HG03457 (cell line): ENCODE measurements around the gene ELMO1.

Source experiments
- ATAC-seq: cut with Tn5 transposase; IDR thresholded peaks from one replicate; pipeline ENCODE4 v1.9.1; 2021; ENCODE audit warnings: moderate number of reproducible peaks; ENCODE audit not compliant: unreplicated experiment

The ELMO1 gene

GRCh38 chr7:37410305-37411229, 38.1 kb downstream of the ELMO1 start:
- ATAC-seq: no peak

- ATAC-seq: no peak
Measured at GRCh38 chr7:37409461-37409860, 39.2 kb downstream of the ELMO1 start.

GRCh38 chr7:37408291-37409228, 40.1 kb downstream of the ELMO1 start:
- ATAC-seq: no peak

- no peak for ATAC-seq
Measured at GRCh38 chr7:37405603-37406122, 43.0 kb downstream of the ELMO1 start.

- ATAC-seq: no peak
Measured at GRCh38 chr7:37405128-37405527, 43.5 kb downstream of the ELMO1 start.

GRCh38 chr7:37399876-37400421, 48.7 kb downstream of the ELMO1 start:
- no peak for ATAC-seq

- ATAC-seq: no peak
Measured at GRCh38 chr7:37398403-37398802, 50.3 kb downstream of the ELMO1 start.

- no peak for ATAC-seq
Measured at GRCh38 chr7:37395618-37396259, 52.9 kb downstream of the ELMO1 start.

GRCh38 chr7:37394158-37394557, 54.5 kb downstream of the ELMO1 start:
- no peak for ATAC-seq

- no peak for ATAC-seq
Measured at GRCh38 chr7:37393476-37393875, 55.2 kb downstream of the ELMO1 start.

GRCh38 chr7:37392673-37393017, 56.0 kb downstream of the ELMO1 start:
- ATAC-seq: no peak

GRCh38 chr7:37391791-37392672, 56.6 kb downstream of the ELMO1 start:
- no peak for ATAC-seq

GRCh38 chr7:37390114-37390513, 58.5 kb downstream of the ELMO1 start:
- no peak for ATAC-seq

GRCh38 chr7:37388811-37389210, 59.9 kb downstream of the ELMO1 start:
- no peak for ATAC-seq

GRCh38 chr7:37385787-37386186, 62.9 kb downstream of the ELMO1 start:
- no peak for ATAC-seq

- no peak for ATAC-seq
Measured at GRCh38 chr7:37382546-37383088, 66.0 kb downstream of the ELMO1 start.

- ATAC-seq: no peak
Measured at GRCh38 chr7:37380831-37381230, 67.8 kb downstream of the ELMO1 start.

GRCh38 chr7:37379546-37380277, 69.0 kb downstream of the ELMO1 start:
- no peak for ATAC-seq

GRCh38 chr7:37377231-37377630, 71.4 kb downstream of the ELMO1 start:
- no peak for ATAC-seq
